Measurements from ENCODE around the gene SRGAP3.

SRGAP3 gene

GRCh38 chr3:9224490-9224889, 25.0 kb downstream of the SRGAP3 start:
- no peak for DNase-seq (ENCODE audit: low read depth)

DNA sequence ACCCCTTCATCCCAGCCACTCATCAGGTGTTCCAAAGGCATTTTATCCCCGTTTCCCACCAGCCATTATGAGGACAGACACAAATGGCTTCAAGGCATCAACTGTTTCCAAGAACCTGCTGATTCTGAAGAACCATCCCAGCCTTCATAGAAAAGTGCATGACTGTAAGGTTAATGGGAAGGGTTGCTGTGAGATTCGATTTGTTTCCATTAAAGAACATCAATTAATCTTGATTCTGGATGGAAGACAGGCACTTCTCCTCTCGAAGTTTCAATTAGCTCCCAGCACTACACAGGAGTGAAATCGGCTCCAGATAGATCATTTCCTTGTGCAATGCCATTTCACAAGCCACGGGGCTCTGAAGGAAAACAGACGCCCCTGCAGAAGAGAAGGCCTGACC, 25.8 kb downstream of the SRGAP3 start:
- DNase-seq (ENCODE audit: low read depth), result no peak

GRCh38 chr3:9222956-9223639, 26.3 kb downstream of the SRGAP3 start:
- DNase-seq (ENCODE audit: low read depth), result no peak

DNA sequence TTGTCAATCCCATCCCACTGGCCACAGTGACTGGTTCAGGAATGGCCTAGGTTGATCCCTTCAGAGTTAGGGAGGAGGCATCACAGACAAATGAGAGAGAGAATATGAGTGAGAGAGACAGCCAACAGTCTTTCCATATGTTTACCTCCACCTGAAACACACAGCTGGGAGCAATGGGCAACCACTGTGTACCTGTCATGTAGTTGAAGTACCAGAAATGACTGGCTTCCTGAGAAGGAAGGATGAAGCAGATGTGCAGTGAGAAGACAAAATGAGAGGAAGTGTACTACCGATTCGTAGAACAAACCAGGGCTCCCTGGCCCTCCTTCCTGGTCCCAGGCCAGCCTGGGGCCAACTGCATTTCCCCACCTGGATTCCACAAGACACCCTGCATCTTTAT, 27.4 kb downstream of the SRGAP3 start:
- DNase-seq (ENCODE audit: low read depth), result no peak

- DNase-seq (ENCODE audit: low read depth), result no peak
Observed at GRCh38 chr3:9218514-9218846, 31.0 kb downstream of the SRGAP3 start.

DNA sequence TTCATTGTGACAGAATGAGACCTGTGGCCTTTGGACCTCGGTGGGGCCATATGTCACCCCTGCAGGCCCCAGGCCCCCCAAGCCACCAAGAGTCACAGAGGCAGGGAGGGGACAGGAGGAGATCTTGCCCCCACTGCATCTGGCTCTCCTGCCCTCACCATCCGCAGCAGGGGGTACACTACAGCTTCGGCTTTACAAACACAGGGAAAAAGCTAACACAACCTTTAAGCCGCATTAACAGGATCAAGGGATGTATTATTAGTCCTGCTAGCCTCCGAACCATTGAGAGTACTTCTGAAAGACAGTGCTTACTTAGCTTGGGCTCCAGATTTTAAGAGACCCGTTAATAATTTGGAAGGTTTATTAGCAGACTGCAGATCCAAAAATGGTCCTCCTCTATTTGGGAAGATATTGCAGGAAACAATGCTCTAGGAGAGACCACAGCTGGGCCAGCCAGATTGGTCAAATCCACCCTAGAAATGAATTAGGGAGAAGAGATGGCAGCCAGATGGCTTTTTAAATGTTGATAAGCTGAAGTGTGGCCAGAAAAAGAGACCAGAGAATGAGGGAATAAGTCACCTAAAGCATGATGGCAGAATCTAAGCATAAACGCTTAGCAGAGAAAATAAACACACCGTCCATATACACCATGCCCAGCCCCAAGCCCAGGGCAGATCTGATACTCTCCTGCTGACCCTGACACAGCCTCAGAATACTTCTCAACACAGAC, 31.5 kb downstream of the SRGAP3 start:
- DNase-seq (ENCODE audit: low read depth), result no peak

- no peak for DNase-seq (ENCODE audit: low read depth)
Observed at GRCh38 chr3:9216736-9217135, 32.7 kb downstream of the SRGAP3 start.

DNA sequence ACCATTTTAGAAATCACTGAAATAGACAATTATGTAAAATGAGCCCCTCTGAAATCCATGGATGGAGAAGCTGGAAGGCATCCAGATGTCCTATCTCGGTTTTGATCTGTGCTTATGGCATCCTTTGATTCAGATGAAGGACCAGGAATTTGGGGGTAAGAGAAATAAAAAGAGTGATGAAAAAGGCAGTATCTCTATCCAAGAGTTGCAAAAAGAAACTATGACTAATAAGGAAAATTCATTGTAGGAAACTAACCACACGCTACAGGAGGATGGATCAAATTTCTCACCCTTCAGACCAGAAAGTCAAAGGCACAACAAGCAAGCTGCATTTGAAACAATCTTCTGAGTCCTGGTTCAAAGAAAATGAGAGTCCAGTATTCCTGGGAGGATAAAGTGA, 34.8 kb downstream of the SRGAP3 start:
- DNase-seq (ENCODE audit: low read depth), result no peak

DNA sequence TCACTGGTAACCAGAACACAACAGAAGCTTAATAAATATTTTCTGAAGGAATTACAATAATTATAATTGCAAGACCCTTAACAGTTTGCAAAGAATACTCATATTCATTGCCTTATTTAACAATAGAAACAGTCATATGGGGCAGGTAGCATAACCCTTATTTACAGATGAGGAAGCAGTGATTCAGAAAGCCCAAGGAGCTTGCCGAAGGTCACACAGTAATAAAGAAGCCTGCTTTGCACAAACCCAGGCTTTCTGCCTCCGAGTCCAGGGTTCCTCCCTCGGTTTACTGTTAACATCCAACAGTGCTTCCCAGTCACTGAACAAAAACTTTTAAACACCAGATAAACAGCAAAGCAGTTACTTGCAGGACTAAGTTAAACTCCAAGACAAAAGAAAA, 35.3 kb downstream of the SRGAP3 start:
- no peak for DNase-seq (ENCODE audit: low read depth)

- no peak for DNase-seq (ENCODE audit: low read depth)
Observed at GRCh38 chr3:9213019-9213634, 36.3 kb downstream of the SRGAP3 start.

GRCh38 chr3:9211155-9211950, 38.1 kb downstream of the SRGAP3 start:
- DNase-seq (ENCODE audit: low read depth), result no peak

DNA sequence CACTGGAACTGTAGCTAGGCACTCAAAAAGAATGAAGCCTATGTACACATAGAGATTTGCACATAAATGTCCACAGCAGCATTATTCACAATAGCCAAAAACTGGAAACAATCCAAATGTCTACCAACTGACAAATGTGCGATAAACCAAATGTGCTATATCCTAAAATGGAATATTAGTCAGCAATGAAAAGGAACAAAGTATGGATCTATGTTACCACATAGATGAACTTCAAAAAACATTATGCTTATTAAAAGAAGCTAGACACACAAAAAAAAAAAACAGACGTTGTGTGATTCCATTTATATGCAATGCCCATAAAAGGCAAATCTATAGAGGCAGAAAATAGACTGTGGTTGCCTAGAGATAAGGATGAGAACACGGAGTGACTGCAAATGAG, 39.7 kb downstream of the SRGAP3 start:
- DNase-seq (ENCODE audit: low read depth), result no peak

- DNase-seq (ENCODE audit: low read depth), result no peak
Observed at GRCh38 chr3:9208605-9209152, 40.8 kb downstream of the SRGAP3 start.

- no peak for DNase-seq (ENCODE audit: low read depth)
Observed at GRCh38 chr3:9207116-9207763, 42.2 kb downstream of the SRGAP3 start.

- no peak for DNase-seq (ENCODE audit: low read depth)
Observed at GRCh38 chr3:9206287-9206686, 43.2 kb downstream of the SRGAP3 start.

DNA sequence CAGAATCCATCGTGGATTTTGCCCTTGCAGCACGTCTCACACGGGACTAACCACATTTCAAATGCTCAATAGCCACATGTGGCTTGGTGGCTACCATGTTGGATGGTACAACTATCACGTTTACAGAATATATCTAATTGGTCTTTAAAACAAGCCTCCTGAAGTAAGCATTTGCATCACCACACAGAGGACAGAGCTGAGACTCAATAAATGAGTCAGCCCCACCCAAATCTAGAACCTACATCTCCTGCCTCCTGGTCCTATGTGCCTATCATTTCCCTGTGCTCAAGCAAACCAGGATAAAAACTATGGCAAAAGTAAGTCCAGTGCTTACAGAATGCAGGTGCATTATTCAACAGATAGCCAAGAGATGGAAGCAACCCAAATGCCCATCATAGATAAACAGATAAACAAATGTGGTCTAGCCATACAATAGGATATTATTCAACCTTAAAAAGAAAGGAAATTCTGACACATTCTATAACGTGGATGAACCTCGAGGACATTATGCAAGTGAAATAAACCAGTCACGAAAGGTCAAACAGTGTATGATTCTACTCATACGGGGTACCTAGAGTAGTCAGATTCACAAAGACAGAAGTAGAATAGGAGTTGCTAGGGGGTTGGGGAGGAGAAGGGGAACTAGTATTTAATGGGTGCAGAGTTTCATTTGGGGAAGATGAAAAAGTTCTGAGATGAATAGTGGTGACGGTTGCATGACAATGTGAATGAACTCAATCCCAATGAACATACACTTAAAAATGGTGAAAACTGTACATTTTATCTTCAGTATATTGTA, 43.9 kb downstream of the SRGAP3 start:
- no peak for DNase-seq (ENCODE audit: low read depth)

- DNase-seq (ENCODE audit: low read depth), result no peak
Observed at GRCh38 chr3:9204253-9204992, 45.0 kb downstream of the SRGAP3 start.

GRCh38 chr3:9203317-9203716, 46.1 kb downstream of the SRGAP3 start:
- DNase-seq (ENCODE audit: low read depth), result no peak

- DNase-seq (ENCODE audit: low read depth), result no peak
Observed at GRCh38 chr3:9202546-9202945, 46.9 kb downstream of the SRGAP3 start.

DNA sequence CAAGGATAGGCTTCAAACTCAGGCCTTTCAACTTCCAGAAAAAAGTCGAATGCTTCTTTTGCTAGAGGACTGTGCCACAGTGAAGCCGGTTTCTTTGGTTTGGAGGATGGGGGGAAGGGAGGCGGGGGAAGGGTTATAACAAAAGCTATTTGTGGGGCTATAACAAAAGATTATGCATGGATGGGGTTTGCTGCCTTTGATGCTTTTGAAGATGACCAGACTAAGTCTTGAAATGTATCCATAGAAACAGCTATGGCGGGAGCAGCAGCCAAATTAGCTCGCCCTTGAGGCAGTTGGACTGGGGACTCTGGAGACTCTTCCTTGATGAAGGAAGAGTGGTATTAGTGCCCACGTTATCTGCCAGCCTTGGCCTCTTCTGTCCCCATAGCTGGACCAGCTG, 47.5 kb downstream of the SRGAP3 start:
- no peak for DNase-seq (ENCODE audit: low read depth)
